ENCODE results near the gene TPST1.
"Not testable (repeated sequence)": the region's sequence is repeated elsewhere in the genome, so short reads cannot be mapped to it uniquely, and the experiment has no call there.

The TPST1 gene

DNA sequence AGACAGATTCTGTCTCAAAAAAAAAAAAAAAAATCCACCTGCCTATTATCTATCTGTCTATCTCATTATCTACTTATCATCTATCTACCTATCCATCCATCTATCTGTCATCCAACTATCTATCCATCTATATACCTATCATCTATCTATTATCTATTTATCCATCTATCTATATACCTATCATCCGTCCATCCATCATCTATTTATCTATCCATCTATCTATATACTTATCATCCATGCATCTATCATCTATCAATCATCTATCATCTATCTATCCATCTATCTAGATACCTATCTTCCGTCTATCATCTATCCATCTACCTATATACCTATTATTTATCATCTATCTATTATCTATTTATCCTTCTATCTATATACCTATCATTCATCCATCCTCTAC lies 16.5 kb upstream of the TPST1 start:
- no peak for DNase-seq (ENCODE audit: low read depth)

DNA sequence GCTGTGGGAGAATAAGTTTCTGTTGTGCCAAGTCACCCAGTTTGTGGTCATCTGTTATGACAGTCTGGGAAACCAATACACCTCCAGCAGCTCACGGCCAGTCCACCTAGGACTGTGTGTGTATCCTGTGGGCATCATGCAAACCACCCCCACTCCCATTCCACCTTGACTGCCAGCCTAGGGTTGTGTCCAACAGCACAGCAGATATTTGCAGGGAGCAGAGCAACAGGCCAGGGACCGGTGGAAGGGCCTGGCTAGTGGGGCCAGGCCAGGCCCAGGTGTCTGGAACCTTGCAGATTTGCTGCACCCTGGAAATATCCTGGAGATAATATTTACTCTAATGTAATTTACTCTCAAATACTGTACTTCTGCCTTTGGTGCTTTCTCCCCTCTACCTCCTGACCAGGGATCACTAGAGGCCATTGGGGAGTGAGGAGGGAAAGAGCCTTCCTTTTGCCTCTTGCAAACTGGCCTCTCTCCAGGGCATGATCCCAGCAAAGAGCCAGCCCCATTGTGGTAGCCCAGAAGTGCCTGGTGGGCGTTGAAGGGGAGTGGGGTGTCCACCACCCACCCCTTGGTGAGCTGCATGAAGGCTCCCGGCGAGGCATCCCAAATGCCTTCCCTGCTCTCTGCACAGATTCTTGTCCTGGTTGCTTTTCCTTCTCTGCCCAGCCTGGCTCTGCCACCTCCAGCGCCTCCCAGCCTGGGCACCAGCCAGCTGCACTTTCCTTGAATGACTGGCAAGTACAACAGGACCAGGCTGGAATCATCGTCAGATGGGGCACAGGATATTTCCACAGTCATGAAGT lies 15.2 kb upstream of the TPST1 start:
- DNase-seq (ENCODE audit: low read depth), result no peak

DNA sequence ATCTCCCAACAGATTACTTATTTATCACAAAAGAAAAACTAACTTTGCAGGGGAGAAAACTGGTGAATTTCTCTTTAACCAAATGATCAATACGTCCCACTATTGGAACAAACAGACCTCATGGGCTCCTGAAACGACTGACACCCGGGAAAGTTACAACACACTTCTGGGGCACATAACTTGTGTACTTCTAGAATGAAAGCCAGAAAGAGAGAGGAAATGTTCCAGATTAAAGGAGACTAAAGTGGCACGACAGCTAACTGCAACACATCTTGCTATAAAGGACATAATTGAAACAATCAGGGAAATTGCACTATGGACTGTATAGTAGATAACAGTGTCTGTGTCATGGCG lies 14.7 kb upstream of the TPST1 start:
- DNase-seq (ENCODE audit: low read depth), result no peak

DNA sequence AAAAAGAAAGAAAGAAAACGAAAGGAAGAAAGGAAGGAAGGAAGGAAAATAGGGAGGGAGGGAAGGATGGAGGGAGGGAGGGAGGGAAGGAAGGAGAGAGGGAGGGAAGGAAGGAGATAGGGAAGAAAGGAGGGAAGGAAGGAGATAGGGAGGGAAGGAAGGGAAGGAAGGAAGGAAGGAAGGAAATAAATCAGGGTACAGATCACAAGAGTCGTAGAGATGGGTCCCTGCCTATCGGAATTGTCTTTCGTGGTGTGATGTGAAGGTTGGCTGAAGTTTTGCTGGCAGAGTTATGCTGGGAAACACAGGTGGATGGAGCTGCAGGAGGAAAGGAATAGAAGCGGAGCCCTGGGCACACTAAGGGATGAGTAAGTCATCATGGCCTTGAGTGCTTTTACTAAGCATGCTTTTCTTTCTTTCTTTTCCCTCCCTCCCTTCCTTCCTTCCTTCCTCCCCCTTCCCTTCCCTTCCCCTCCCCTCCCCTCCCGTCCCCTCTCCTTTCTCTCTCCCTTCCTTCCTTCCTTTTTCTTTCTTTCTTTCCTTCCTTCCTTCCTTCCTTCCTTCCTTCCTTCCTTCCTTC lies 11.9 kb upstream of the TPST1 start:
- DNase-seq (ENCODE audit: low read depth), result no peak

DNA sequence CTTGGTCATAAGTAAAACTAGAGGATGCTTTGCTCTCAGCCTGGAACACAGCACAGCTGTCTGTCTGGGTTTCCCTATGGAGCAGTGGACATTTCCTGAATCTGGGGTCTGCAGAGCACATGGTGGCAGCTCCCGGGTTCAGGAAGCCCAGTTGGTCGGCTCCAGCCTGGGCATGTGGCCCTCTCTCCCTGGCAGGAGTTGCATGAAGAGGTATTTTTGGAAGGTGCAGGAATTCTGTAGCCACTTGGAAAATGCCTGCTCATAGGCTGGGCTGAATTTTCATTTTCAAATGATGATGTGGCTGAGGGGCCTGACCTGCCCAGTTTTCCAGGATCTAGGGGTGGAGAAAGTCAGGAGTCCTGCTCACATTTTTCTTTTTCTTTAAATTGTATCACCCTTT lies 6.7 kb upstream of the TPST1 start:
- DNase-seq (ENCODE audit: low read depth), result no peak

DNA sequence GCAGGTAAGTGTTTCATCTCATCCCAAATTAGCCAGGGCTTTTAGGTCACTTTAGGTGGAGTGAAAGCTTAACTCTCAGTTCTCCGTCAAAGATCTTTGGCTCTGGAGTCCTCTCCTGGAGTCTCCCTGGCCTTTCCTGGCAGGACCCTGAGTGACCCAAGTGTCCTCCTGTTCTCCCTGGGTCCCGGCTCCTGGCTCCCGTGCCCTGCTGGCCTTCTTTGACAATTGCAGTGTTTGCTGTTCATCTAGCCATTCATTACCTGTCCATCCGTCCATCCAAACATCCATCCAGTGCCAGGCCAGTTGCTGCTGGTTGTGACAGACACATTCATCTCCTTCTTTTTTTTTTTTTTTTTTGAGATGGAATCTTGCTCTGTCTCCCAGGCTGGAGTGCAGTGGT lies 6.2 kb upstream of the TPST1 start:
- DNase-seq (ENCODE audit: low read depth), result no peak

DNA sequence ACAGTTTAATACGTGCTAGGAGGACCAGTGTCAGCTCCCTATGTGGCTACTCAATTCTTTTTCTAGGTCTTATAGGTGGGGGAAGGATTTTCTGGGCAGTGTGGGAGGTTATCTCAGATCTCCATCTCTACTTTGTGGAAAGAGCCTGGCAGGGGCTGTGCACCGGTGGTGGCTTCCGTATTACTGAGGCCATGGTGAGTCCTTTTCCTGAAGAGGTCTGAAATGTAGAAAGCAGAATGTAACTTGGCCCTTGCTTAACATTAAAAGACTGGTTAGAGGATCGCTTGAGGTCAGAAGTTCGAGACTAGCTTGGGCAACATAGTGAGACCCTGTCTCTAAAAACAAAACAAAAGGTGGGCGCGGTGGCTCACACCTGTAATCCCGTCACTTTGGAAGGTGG lies 2.7 kb upstream of the TPST1 start:
- no peak for DNase-seq (ENCODE audit: low read depth)

DNA sequence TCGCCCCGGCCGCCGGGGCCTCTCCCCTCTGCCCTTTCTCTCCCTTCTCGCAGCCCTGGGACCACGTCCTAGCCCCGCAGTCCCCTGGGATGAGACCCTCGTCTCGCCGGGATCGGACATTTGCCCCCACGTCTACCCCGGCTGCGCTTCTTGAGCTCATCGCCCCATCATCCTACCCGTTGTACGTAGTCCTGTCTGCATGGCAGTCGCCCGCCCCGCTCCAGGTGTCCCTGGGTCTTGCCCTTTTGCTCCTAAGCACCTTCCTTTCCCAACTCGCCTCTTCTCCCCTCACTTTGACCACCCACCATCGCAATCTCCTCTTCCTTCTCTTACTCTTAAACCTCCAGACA lies 582 bp downstream of the TPST1 start:
- DNase-seq (ENCODE audit: low read depth), result no peak

DNA sequence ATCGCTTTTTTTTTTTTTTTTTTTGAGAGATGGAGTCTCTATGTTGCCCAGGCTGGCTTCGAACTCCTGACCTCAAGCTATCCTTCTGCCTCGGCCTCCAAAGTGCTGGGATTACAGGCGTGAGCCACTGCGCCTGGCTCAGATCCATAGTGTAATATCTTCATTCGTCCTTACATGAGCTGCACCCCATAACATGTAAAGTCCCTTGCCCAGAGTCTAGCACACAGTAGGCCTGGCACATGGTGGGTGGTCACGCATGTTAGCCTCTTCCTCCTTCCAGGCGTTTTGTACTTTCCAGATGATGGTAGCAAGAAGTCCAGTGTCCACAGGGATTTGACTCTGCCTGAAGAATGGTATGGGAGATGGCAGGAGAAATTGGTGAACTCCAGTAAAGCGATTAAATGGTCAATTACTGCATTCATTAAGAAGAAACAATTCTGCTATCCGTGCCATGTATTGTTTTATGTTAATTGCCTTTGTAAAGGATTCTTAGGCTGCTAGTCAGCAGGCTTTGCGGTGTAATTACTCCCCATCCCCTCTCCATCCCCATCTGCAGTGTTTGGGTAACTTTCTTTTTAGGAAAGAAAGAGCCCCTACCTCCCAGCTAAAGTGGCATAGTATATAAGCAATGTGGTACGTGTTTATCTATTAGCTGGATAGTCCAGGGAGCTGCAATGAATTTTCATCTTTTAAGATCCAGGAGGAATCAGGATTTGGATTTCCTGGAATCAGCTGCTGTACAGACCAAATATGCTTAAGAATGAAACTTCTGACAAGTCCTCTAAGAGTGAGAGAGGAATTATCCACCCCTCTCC lies 1.2 kb downstream of the TPST1 start:
- no peak for DNase-seq (ENCODE audit: low read depth)

DNA sequence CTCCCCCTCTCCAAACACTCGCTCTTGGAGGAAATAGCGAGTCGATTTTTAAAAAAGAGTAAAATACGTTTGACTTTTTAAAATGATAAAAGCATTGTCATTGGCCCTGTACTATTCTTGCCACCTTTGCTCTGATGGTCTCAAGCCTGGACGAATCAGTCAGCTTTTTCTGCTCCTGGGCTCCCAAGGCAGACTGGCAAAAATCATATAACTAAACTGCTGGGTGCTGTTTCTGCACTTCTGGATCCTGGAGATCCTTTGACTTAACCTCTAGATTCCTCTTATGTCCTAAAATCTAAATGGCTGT lies 1.8 kb downstream of the TPST1 start:
- no peak for DNase-seq (ENCODE audit: low read depth)

DNA sequence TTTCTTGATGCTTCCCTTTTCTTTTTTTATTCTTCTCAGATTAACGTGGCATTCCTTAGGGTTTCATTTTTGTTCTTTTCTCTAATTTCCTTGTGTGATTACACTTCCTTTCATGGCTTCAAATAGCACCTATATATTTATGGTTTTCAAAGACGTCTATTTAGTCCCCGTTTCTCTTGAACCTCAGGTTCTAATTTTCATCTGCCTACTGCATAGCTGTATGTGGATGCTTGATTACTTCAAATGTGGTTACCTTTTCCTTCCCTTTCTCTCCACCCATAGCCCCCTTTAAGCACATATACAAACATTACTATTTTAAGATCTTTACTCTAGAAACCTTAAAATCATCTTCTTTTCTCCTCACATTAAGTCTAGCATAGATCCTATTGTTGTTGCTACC lies 2.4 kb downstream of the TPST1 start:
- no peak for DNase-seq (ENCODE audit: low read depth)

DNA sequence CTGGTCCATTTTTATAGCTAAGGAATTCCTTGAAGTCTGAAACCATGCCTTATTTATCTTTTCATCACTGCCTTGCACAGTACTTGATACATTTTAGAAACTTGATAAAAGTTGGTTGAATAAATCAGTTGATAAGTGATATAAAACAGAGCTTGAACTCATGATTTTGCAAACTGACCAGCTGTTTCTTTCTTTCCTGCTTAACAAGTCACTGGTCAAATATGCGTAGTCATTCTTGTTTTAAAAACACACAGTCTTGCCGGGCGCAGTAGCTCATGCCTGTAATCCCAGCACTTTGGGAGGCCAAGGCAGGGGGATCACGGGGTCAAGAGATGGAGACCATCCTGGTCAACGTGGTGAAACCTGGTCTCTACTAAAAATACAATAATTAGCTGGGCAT lies 6.3 kb downstream of the TPST1 start:
- DNase-seq (ENCODE audit: low read depth), result no peak

DNA sequence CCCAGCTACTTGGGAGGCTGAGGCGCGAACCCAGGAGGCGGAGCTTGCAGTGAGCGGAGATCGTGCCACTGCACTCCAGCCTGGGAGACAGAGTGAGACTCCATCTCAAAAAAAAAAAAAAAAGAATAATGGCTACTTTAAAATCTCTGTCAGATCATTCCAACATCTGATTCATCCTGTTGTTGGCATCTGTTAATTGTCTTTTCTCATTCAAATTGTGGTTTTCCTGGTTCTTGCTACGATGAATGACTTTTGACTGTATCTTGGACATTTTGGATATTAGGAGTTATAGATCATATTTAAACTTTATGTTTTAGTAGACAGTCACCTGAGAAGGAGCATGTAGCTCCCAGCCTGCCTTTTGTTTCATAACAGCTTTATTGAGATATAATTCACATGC lies 8.5 kb downstream of the TPST1 start:
- DNase-seq (ENCODE audit: low read depth), result no peak

DNA sequence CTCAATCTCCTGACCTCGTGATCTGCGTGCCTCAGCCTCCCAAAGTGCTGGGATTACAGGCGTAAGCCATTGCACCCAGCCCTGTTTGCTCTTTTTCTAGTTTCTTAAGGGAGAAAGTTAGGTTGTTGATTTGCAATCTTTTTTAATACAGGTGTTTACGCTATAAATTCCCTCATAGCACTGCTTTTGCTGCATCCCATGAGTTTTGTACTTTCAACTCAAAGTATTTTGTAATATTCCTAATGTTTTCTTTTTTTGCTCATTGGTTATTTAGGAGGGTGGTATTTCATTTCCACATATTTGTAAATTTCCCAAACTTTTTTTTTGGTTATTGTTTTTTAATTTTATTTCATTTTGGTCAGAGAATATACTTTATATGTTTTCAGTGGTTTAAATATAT lies 11.6 kb downstream of the TPST1 start:
- no peak for DNase-seq (ENCODE audit: low read depth)

DNA sequence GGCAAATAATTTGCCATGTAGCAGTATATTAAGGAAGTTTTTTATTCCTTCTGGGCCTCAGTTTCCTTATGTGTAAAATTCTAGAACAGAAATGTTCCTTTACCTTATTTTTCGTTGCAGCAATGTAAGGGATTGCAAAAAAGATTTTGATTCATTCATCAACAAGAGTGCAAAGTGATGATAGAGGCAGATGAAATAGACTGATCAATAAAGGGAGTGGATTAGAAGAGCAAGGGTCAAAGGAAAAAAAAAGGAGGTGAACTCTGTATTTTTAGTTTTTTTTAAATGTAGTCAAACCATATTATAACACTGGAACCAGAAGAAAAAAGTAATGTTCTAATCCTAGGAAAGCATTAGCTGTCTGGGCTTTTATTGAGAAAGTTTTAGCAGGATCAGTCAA lies 14.7 kb downstream of the TPST1 start:
- no peak for DNase-seq (ENCODE audit: low read depth)

DNA sequence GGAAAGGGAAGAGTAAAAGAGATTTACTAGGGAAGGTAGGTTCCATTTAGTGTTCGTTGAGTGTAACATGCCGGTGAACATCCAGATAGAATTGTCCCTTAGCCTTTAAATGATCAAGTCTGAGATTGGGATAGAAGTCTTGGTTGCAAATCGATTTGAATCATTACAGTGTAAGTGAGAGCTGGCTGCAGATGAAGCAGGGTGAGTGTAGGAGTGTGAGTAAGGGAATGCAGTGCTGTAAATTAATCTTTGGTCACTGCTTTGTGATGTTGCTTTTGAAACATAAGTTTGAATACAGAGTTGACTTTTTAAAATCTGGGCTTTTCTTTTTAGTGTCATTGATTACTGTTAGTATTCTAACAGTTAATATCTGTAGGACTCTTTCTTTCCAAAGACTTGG lies 16.3 kb downstream of the TPST1 start:
- no peak for DNase-seq (ENCODE audit: low read depth)

DNA sequence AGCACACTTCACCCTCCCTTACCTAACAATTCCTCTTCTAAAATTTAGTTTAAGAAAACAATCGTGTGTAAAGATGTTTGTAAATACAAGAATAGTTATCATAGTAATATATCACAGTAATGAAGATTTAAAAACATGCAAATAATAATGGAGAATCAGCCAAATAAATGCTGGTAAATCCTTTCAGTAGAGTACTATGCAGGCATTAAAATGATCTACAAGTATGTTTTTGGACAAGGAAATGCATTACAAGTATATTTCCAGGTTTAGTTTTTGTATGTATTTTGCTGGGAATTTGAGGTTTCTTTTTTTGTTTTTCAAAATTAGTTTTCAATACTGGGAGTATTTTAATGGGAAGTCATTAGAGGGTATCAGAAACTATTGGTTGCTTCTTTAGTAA lies 22.7 kb downstream of the TPST1 start:
- no peak for DNase-seq (ENCODE audit: low read depth)

DNA sequence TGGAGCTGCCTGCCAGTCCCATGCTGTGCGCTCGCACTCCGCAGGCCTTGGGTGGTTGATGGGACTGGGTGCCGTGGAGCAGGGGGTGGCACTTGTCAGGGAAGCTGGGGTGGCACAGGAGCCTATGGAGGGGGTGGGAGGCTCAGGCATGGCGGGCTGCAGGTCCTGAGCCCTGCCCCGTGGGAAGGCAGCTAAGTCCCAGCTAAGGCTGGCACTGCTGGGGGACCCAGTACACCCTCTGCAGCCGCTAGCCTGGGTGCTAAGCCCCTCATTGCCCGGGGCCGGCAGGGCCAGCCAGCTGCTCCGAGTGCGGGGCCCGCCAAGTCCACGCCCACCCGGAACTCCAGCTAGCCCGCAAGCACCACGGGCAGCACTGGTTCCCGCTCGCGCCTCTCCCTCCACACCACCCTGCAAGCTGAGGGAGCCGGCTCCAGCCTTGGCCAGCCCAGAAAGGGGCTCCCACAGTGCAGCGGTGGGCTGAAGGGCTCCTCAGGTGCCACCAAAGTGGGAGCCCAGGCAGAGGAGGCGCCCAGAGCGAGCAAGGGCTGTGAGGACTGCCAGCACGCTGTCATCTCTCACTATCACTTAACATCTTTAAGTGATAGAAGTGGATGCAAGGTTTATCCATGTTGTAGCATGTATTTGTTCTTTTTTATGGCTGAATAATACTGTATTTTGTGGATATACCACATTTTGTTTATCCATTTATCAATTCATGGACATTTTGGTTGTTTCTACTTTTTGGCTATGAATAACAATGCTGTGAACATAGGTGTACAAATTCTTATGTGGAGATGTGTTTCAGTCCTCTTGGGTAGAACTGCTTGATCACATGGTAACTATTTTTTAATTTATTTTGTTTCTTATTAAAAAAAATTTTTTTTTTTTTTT lies 26.4 kb downstream of the TPST1 start:
- DNase-seq (ENCODE audit: low read depth), result not testable (repeated sequence)

DNA sequence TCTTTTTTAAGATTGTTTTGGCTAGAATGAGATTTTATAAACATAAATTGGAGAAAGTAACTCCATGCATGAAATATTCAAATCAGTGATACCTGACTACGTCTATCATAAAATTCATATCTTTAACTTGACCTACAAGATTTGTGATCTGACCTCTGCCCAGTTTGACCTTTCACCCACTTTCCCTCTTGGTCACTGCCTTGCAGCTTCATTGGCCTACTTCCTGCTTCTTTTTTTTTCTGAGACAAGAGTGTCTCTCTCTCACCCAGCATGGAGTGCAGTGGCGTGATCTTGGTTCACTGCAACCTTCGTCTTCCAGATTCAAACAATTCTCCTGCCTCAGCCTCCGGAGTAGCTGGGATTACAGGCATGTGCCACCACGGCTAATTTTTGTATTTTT lies 28.5 kb downstream of the TPST1 start:
- DNase-seq (ENCODE audit: low read depth), result no peak

DNA sequence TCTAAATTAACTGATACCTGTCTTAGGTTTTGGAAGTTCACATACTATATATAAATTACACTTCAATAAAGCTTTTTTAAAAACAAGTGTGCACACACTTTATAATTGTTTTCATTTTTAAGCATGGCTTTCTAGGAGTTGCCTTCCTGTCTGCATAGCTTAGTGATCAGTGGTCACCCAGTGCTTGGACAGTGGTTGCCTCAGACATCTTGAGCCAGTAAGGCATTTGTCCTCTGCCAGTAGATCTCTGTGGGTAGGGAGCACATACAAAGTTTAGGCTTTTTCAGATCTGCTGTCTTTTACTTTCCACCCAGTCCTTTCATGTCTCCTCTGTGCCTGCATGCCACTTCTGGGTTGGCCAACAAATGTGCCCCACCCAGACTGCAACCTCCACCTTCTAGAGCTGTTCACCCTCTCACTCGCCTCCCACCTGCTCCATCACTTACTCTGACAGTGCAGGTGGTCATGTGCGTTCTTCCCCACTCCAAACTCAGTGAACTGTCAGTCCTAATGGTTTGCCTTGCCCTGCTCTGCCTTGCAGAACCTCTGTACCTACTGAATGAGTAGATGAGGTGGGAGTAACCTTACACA lies 31.7 kb downstream of the TPST1 start:
- no peak for DNase-seq (ENCODE audit: low read depth)

DNA sequence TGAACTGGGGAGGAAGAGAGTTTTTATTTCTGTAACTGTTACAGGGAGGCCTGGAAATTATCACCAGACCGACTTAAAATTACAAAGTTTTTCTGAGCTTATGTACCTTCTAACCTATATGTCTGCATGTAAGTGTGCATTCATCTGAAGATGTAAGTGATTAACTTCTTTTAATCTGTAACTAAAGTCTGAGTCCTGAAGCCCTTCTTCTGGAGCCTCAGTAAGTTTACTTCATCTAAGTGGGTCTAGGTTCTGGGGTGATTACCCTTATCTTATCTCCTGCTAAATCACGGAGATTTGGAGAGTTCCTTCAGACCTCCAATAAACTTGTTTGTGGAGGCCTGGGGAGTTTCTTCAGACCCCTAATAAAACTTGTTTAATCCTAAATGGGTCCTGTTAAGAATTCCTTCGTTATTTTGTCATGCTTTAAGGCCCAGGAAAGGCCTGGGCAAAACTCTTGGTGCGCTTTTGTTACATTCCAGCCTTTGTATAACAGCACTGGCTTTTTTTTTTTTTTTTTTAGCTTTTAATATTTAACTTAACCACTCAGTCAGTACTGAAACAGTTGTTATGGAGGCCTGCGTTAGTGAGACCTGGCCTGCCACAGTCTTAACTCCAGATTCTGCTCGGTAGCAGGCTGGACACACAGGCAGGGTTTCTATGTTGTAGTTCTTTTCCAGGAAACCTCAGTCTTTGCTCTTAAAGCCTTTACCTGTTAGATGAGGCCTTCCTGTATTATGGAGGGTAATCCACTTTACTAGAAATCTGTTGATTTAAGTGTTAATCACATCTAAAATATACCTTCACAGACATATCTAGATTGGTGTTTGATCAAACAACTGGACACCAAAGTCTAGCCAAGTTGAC lies 33.0 kb downstream of the TPST1 start:
- DNase-seq (ENCODE audit: low read depth), result no peak

Measured in activated T-helper 1 cell treated with Interleukin-2 at 50 U/mL for 16 hours (primary cell).